Measurements from ENCODE around the gene AK9. TPM values are rescaled to one million over a fixed set of nuclear protein-coding genes. Genes with fewer than 3 reads are reported as not detected.
"Not testable (repeated sequence)": the region's sequence is repeated elsewhere in the genome, so short reads cannot be mapped to it uniquely, and the experiment has no call there.

Gene AK9
- total RNA-seq, 1 donor from 2014 or later, result 15.5 TPM

DNA sequence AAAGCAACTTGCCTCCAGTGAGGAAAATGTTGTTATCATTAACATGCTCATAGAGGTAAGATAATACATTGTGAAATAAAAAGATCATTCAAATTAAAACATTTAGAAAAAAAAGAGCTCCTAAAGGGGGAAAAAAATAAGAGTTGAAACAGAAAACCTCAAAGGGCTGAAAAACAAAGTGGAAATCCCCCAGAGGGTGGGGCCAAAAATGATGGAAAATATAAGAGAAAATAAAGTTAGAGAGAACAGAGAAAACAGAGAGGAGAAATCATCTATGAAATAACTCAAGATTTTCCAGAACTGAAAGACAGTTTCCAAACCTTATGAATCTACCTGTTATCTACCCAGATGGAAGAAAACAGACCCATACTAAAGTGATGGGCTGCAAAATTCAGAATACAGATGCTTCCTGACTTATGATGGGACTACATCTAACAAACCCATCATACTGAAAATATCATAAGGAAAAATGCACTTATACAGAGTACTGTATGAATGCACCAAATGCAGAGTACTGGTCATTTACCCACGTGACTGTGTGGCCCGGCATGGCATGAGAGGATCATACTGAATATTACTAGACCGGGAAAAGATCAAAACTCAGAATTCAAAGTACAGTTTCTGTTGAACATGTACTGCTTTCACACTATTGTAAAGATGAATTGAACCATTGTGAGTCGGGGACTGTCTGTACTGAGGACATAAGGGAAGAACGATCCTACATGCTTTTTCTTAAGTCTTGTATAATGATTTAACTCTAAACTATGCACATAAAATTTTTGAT, 212.0 kb downstream of the AK9 start:
- no peak for DNase-seq

GRCh38 chr6:109478222-109478805, 212.7 kb downstream of the AK9 start:
- DNase-seq, result no peak

DNA sequence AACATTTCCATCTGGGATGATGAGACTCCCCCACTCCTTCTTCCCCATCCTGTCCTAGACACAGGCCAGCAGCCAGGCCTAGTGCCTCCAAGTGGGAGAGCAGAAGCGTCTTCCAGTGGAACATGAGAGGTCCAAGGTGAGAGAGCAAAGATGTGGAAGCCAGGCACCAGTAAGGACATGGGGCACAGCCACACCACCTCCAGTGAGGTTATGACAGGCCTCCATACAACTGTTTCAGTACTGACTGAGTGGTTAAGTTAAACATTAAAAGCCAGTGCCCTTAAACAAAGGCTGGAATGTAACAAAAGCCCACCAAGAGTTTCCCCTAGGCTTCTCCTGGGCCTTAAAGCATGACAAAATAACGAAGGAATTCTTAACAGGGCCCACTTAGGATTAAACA, 213.3 kb downstream of the AK9 start:
- no peak for DNase-seq

GRCh38 chr6:109477184-109477583, 213.8 kb downstream of the AK9 start:
- DNase-seq, result no peak

- no peak for DNase-seq
Observed at GRCh38 chr6:109475625-109476024, 215.4 kb downstream of the AK9 start.

GRCh38 chr6:109474995-109475394, 216.0 kb downstream of the AK9 start:
- no peak for DNase-seq

DNA sequence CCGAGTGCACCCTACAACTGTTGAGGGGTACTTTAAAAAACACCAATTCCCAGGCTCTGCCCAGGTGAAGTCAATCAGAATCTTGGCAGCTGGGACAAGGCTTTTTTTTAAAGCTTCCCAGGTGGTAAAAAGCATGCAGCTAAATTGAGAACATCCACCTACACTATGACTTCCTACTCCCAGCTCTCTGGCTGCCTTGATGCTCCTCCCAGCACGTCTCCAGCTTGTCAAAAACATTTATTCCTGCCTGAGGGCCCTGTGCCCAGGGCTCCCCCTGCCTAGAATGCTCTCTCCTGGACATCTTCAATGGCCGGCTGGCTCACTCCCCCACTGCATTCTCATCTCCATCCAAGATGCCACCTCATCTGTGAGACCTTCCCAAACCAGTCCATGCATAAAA, 217.9 kb downstream of the AK9 start:
- no peak for DNase-seq

- no peak for DNase-seq
Observed at GRCh38 chr6:109472132-109472995, 218.6 kb downstream of the AK9 start.

DNA sequence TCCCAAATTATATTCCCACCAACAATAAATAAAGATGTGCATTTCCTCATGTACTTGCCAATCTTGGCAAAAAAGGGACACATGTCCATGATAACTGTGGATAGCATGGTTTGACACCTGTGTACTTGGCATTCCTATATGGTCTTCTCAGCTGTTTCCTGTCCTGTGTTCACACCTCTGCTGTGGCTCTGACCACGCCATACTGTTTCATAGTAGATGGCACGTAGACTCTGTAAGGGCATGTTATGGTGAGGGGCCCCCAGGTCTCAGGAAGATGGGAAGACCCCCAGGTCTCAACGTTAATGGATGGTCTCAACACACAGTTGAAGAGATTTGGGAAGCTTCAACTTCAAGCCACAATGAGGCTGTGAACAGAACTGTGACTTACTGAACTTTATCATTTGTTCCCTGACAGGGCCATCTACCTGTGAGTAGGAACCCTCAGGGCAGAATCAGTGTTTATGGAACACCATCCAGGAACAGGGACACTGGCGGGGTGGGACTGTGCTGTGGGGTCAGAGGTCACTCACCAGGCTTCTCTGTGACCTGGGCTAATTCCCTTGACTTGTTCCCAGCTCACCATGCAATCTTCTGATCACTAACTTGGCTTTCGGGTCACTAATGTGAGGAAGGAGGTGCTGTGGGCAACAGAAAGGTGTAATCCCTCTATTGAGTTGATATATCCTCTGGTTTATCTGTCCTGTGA, 219.7 kb downstream of the AK9 start:
- no peak for DNase-seq

GRCh38 chr6:109469591-109470189, 221.3 kb downstream of the AK9 start:
- no peak for DNase-seq

DNA sequence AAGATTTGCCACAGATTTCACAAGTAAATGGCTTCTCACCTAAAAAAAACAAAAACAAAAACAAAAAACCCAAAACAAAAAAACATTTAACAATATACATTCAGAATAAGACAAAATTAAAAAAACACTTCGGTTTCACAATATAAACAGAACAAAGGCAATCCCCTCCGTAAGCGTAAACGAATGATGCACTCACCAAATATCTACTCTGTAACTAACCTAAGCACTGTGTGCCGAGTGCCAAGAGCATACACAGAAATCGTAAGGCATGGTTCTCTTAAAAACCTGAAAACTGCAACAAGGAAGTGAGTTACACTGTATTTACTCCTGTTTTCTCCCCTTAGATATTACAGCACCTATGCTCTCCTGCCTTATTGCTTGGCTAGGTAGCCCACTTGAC, 223.3 kb downstream of the AK9 start:
- DNase-seq, result no peak

DNA sequence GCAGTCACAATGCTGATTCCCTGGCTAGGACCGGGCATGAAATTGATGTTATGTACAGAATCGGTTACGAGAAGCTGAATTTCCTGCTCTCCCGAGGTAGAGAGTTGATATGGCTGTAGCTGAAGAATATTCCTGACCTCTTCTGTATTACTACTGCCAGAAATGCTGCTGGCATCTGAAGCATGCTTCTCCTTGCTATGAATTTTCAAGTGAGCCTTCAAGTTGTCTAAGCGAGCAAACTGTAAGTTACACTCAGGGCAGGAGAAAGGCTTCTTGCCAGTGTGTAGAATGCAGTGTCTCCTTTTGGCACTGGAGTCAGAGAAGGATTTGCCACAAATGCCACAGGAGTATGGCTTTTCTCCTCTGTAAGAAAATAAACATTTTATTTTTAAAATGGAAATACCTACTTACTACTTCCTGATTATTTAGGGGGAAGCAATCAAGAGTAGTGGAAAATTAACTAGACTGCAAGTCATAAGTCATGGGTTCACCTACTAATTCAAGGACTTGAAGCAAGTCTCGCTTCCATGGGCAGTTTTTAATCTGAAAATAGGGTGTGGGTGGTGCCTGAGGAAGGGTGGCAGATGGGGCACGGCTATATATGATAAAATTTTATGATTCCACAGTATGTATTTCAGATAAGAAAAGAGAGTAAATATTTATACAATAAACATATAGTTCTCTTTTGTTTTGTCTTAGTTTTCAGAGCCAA, 224.6 kb downstream of the AK9 start:
- no peak for DNase-seq

DNA sequence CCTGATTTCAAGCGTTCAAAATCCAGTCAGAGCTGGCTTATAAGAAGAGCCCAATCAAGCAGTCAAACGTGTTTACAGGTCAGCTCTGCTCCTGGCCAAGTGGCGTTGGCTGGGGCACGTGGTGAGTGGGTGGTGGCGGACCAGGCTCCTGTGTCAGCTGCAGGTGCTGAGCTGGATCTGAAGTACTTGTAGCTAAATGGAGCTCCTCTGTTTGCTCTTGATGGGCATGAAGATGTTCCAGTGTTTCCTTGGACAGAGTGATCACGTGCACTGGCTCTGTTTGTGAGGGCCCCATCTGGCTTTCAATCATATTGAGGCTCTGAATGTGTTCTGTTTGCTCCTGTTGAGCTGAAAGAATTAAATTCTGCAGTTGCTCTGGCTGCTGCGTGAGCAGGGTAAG, 225.2 kb downstream of the AK9 start:
- DNase-seq, result no peak

DNA sequence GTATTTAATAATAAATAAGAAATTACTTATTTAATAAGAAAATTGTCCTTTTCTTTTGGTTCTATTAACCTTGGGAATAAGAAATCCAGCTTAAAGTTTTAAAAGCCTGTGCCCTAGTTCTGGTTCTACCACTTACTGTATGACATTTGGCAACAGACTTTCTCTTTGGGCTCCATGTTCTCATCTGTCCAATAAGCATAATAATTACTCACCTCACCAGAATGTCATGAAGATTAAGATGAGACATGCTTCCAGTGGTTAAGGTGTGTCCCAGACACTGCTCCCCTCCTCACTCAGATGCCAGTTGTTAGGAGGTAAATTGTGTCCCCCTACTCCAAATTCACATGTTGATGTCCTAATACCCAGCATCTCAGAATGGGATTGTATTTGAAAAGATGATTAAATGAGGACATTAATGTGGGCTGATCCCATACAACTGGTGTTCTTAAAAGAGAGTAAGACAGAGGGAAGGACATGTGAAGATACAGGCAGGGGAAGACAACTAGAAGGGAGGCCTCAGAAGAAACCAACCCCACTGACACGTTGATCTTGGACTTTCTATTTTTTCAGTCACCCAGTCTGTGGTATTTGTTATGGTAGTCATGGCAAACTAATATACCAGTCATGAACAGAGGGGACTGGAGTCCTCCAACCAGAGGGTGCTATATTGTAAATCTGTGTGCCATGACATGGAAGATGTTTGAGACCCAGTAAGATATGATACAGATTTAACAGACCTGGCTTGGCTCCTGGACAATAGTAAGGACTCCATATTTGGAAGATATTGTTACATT, 229.1 kb downstream of the AK9 start:
- DNase-seq, result no peak

- DNase-seq, result not testable (repeated sequence)
Observed at GRCh38 chr6:109461205-109461604, 229.8 kb downstream of the AK9 start.

GRCh38 chr6:109460161-109460829, 230.7 kb downstream of the AK9 start:
- DNase-seq, result no peak

GRCh38 chr6:109458774-109459531, 232.0 kb downstream of the AK9 start:
- no peak for DNase-seq

GRCh38 chr6:109457562-109457996, 233.4 kb downstream of the AK9 start:
- DNase-seq, result no peak
